Measurements from ENCODE around the gene RNF44.

DNA sequence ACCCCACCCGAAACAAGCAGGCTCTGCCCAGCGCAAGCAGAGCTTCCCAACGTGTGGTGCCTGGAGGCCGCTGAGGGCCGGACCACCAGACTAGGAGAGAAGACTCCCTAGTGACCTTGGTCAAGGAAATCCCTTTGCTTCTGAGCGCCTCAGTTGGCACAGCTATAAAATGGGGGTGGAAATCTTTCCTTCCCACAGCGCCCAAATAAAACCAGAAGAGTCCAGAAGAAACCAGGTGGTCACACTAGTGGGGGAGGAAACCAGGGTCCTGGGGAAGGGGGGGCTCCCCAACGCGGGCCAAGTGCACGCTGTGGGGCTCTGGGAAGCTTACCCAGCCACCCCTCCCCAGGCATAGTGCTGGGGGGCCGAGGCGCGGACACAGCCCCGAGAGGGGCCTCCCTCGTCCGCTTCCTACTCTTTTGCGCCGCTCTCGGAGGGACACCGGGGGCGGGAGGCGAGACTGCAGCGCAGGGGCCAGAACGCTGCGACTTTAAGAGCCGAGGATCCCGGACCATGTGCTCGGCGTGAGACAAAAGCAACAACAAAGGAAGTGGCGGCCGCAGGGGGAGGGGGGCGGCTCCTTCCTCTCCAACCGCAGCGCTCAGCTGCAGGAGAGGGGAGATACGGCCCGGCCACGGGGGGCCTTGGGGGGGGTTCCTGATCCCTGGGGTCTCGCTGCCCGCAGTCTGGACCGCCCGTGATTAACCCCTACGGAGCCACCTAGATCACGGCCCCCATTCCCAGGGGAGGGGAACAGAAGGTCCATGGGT, 885 bp downstream of the RNF44 start:
- TF ChIP-seq EZH2phosphoT487 (IDR thresholded peaks at IDR 0.05; ENCODE audit: borderline replicate concordance, low read depth, low read length) = no peak
- TF ChIP-seq, protein P1, sequence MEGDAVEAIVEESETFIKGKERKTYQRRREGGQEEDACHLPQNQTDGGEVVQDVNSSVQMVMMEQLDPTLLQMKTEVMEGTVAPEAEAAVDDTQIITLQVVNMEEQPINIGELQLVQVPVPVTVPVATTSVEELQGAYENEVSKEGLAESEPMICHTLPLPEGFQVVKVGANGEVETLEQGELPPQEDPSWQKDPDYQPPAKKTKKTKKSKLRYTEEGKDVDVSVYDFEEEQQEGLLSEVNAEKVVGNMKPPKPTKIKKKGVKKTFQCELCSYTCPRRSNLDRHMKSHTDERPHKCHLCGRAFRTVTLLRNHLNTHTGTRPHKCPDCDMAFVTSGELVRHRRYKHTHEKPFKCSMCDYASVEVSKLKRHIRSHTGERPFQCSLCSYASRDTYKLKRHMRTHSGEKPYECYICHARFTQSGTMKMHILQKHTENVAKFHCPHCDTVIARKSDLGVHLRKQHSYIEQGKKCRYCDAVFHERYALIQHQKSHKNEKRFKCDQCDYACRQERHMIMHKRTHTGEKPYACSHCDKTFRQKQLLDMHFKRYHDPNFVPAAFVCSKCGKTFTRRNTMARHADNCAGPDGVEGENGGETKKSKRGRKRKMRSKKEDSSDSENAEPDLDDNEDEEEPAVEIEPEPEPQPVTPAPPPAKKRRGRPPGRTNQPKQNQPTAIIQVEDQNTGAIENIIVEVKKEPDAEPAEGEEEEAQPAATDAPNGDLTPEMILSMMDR (conservative IDR thresholded peaks at IDR 0.05; ENCODE audit: low read length) = no peak
